MM.1S (cell line): Measurements from ENCODE around the gene TAOK1.

Experiments used
- CTCF ChIP-seq: fragments of 300-600 bp; sonication (generic); IDR thresholded peaks from 2 replicates; pipeline ENCODE4 v1.5.1; 2016; ENCODE audit warnings: antibody characterized with exemption, low read length, mixed read lengths
- EZH2 ChIP-seq: fragments of 300-600 bp; sonication (generic); optimal IDR thresholded peaks from 2 replicates; pipeline ENCODE3; 2017; ENCODE audit warnings: low read depth, mild to moderate bottlenecking, antibody characterized with exemption, low read length, mixed read lengths
- EZH2phosphoT487 ChIP-seq: fragments of 300-600 bp; sonication (generic); IDR thresholded peaks from 2 replicates; pipeline ENCODE4 v1.6.1; 2018; ENCODE audit warnings: antibody characterized with exemption, low read length

- TF ChIP-seq EZH2, result no peak
- no peak for TF ChIP-seq CTCF
- no peak for TF ChIP-seq EZH2phosphoT487
These were observed 169.5 kb downstream of the TAOK1 start for GRCh38 chr17:29559640-29560039.
